Measurements from ENCODE around the gene CTBP1.

DNA sequence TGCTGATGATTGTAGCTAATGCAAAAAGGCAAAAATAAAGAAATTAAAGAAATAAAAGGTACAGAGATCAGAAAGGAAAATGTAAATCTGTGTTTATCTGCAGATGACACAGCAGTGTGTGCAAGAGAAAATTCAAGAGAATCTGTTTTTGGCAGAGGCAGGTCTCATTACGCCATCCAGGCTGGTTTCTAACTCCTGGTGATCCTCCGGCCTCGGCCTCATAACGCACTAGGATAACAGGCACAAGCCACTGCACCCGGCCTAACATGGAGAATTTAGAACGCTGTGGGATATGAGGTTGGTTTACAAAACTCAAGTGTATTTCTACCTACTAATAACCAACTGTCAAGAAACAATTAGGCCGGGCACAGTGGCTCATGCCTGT, 29.4 kb downstream of the CTBP1 start:
- TF ChIP-seq, protein P1, sequence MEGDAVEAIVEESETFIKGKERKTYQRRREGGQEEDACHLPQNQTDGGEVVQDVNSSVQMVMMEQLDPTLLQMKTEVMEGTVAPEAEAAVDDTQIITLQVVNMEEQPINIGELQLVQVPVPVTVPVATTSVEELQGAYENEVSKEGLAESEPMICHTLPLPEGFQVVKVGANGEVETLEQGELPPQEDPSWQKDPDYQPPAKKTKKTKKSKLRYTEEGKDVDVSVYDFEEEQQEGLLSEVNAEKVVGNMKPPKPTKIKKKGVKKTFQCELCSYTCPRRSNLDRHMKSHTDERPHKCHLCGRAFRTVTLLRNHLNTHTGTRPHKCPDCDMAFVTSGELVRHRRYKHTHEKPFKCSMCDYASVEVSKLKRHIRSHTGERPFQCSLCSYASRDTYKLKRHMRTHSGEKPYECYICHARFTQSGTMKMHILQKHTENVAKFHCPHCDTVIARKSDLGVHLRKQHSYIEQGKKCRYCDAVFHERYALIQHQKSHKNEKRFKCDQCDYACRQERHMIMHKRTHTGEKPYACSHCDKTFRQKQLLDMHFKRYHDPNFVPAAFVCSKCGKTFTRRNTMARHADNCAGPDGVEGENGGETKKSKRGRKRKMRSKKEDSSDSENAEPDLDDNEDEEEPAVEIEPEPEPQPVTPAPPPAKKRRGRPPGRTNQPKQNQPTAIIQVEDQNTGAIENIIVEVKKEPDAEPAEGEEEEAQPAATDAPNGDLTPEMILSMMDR (IDR thresholded peaks at IDR 0.05) = no peak
- no peak for TF ChIP-seq EZH2 (IDR thresholded peaks at IDR 0.05; ENCODE audit: borderline replicate concordance, insufficient read depth, low read depth, low read length, poor library complexity, severe bottlenecking)
